Stimulated activated CD8-positive, alpha-beta memory T cell treated with anti-CD3 and anti-CD28 coated beads, Interleukin-7, amount 100 ng/mL, for 1 hour (primary cell): Measurements from ENCODE around the gene ZNF878.
"Not testable (repeated sequence)": the region's sequence is repeated elsewhere in the genome, so short reads cannot be mapped to it uniquely, and the experiment has no call there.

Experiments used
- DNase-seq, 2 donors: peaks; one replicate each; pipeline ENCODE4 v3.0.0-alpha.2; 2020; ENCODE audit warnings: low read depth in 2 of 2

ZNF878 gene

DNA sequence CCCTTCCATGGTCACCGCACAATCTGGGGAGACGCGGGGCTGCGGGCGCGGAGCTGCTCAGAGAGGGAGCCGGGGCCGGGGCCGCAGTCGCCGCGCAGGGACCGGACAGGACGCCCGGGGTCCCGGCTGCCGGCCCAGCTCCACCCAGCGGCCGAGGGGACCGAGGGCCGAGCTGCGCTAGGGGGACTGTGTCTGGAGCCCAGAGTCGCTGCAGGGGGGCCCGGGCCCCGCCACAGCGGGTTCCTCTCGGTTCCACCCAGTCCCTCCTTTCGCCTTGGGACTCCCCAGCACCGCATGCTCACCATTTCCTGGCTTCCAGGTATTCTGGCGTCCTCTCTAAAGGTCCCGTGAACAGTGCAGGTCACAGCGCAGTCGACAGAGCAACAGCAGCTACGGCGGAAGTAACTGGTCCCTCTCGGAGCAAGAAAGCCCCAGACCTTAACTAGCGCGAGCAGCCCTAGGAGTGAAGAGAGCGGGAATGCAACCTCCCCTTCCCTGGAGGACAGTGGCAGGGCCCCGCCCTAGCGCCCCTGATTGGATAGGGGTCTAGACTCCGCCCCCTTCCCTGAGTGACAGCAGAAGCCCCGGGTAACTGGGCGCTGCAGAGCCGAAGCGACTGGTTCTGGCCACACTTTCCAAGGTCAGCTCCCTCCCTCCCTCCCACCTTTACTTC is at the start of gene ZNF878:
Gene ZNF878 (minus strand): TSS at position 465 of the 673 bp plus-strand sequence. CDS start 160 bp downstream, at position 305.
- DNase-seq: no peak

DNA sequence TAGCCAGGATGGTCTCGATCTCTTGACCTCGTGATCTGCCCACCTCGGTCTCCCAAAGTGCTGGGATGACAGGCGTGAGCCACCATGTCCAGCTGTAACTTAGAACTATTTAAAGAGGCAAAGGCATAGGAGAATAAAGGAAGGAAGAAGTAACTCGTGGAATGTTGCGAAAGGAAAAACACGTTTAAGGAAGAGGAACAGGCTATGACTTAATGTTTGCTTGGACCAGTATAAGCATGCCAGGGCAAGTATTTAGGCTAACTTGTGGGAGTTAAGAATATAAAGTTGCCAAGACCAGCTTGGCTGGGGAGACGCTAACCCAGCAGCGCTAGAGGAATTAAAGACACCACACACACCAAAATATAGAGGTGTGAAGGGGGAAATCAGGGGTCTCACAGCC is 45.3 kb upstream of the ZNF878 start:
- DNase-seq: no peak

DNA sequence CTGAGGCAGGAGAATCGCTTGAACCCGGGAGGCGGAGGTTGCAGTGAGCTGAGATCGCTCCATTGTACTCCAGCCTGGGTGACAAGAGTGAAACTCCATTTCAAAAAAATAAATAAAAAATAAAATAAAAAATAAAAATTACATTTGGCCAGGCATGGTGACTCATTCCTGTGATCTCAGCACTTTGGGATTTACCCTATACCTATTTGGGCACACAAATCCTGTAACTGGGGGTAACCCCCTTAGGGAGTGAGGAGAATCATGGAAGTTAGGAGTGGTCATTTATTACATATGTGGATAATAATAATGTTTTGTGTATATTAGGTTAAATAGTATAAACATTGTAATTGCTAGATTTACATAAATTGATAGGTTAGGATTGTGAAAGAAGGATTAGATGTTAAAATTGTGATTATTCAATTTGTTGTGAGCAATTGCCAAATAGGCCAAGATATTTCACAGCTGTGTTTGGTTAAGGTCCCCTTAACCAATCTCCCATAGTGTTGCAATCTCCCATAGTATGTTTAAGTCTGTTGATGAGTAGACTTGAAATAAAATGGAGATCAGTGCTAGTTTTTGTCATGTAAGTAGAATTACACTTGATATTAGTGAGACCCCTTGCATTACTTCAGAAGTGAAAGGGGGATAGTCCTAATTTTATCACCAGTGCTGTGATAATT is 42.5 kb upstream of the ZNF878 start:
- DNase-seq: no peak

DNA sequence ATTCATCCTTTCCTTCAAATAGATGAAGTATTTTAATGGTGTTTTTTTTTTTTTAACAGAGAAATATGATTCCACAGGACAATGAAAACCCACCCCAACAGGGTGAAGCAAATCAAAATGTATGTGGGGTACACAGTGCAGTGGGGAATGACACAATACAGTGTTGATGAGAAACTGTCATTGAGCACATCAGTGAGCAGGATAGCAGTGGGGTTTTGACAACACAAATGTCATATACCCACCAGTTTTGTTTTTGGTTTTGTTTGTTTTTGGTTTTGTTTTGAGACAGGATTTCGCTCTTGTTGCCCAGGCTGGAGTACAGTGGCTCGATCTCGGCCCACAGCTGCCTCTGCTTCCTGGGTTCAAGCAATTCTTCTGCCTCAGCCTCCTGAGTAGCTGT is 41.0 kb upstream of the ZNF878 start:
- DNase-seq: no peak

DNA sequence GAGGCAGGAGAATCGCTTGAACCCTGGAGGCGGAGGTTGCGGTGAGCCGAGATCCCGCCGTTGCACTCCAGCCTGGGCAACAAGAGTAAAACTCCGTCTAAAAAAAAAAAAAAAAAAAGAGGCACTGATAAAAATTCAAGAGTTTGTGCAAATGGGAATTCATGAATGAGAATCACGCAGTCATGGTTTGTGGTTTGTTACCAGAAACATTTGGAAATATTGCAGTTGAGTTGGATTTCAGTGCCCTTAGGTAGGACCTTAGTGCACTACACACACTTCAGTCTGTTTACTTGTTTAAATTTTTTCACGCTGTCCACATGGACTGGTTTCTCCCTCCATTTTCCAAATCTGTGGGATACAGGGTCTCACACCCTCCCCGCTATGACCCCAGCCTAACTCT is 40.2 kb upstream of the ZNF878 start:
- DNase-seq: no peak

DNA sequence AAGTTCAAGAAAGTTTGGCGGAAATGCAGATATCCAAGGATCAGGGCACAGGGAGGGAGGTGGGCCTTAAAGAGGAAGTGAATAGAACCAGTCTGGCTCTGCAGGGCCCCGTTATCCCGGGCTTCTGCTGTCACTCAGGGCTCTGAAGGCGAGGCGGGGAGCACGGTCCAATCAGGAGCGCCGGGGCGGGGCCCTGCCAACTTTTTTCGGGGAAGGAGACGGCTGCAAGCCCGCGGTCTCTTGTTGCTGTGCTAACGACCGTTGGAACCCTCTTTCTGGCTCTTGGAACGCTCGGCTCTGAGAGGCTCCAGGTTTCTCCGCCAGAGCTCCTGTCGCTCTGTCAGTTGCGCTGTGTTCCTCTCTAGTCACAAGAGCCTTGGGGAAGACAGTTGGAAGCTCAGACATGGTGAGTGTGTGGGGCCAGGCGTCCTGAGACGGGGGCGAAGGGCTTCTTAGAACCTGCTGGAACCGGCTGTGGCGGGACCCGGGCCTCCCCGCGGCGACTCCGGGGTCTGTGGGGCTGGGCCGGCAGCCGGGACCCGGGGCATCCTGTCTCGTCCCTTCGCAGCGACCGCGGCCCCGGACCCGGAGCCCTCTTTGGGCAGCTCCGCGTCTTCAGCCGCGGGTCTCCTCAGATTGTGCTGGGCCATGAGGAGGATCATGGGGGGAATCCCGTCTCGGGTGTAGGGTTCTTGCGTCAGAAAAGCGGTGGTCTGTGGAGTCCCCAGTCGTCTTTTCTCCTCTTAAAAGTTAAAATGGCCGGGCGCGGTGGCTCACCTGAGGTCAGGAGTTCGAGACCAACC is 39.5 kb upstream of the ZNF878 start:
- peak; percentile 2 to 13 for DNase-seq

DNA sequence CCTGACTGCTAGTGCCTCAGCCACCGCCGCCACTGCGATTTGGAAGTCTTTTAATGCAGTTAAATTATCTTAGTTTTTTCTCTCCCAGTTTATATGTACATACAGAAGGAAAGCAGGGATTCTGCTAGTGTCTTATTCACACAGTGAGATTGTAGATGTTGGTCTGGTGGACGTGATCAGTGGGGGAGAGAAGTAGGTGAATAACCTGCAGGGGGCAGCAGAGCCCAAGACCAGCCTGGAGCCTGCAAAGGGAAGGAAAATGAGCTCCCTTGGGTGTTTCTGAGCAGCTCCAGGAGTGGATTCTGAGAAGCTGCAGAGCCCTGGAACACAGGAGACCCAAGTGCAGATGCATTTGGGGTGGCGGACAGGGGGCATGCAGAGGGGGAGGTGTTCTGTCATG is 38.0 kb upstream of the ZNF878 start:
- peak; percentile 6 to 19 for DNase-seq

DNA sequence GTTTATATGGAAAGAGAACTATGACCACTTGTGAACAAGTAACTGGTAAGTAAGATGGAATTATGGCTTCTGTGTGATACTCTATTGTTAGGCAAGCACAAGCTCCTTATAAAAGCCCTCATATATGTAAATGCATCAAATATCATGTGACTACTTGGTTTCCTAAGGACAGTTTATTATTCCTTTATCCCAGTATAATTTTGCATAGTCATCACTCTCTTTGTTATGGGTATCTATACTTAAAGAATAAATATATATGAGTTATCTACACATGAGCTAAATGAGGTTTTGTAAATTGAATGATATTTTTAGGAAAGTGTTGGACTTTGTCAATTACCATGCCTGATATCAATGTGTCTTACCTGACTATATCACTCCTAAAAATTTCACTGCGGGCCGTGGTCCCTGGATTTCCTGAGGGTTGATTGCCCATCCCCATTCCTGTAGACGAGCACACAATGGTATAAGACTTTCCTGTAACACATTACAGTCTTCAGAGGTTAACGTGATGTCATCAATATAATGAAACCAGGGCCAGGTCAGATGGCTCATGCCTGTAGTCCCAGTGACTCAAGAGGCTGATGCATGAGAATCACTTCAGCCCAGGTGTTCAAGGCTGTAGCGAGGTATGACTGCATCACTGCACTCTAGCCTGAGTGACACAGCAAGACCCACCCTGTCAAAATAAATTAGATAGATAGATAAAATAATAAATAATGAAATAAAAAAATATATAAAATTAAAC is 32.5 kb upstream of the ZNF878 start:
- no peak for DNase-seq

DNA sequence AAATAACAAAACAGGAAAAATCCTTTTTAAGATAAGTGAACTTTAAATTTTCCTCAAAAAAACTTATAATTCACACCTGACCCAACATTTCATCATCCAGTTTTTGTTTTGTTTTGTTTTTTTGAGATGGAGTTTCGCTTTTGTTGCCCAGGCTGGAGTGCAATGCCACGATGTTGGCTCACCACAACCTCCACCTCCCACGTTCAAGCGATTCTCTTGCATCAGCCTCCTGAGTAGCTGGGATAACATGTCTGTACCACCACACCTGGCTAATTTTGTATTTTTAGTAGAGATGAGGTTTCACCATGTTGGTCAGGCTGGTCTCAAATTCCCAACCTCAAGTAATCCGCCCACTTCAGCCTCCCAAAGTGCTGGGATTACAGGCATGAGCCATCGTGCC is 30.6 kb upstream of the ZNF878 start:
- DNase-seq: not testable (repeated sequence)

DNA sequence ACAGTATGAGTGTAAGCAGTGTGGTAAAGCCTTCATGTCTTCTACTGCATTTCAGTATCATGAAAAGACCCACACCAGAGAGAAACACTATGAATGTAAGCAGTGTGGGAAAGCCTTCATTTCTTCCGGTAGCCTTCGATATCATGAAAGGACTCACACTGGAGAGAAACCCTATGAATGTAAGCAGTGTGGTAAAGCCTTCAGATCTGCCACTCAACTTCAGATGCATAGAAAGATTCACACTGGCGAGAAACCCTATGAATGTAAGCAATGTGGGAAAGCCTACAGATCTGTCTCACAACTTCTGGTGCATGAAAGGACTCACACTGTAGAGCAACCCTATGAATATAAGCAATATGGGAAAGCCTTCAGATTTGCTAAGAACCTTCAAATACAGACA is 24.6 kb upstream of the ZNF878 start:
- no peak for DNase-seq

DNA sequence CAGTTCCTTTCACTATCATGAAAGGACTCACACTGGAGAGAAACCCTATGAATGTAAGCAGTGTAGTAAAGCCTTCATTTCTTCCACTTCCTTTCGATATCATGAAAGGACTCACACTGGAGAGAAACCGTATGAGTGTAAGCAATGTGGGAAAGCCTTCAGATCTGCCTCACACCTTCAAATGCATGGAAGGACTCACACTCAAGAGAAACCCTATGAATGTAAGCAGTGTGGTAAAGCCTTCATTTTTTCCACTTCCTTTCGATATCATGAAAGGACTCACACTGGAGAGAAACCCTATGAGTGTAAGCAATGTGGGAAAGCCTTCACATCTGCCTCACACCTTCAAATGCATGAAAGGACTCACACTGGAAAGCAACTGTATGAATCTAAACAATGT is 23.6 kb upstream of the ZNF878 start:
- DNase-seq: not testable (repeated sequence)

DNA sequence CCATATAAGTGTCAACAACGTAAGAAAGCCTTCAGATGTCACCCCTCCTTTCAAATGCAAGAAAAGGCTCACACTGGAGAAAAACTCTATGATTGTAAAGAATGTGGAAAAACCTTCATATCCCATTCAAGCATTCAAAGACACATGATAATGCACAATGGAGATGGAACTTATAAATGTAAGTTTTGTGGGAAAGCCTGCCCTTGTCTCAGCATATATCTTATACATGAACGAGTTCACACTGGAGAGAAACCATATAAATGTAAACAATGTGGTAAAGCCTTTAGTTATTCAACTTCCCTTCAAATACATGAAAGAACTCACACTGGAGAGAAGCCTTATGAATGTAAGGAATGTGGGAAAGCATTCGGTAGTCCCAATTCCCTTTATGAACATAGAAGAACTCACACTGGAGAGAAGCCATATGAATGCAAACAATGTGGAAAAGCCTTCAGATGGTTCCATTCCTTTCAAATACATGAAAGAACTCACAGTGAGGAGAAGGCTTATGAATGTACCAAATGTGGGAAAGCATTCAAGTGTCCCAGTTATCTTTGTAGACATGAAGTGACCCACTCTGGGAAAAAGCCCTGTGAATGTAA is 22.9 kb upstream of the ZNF878 start:
- no peak for DNase-seq

DNA sequence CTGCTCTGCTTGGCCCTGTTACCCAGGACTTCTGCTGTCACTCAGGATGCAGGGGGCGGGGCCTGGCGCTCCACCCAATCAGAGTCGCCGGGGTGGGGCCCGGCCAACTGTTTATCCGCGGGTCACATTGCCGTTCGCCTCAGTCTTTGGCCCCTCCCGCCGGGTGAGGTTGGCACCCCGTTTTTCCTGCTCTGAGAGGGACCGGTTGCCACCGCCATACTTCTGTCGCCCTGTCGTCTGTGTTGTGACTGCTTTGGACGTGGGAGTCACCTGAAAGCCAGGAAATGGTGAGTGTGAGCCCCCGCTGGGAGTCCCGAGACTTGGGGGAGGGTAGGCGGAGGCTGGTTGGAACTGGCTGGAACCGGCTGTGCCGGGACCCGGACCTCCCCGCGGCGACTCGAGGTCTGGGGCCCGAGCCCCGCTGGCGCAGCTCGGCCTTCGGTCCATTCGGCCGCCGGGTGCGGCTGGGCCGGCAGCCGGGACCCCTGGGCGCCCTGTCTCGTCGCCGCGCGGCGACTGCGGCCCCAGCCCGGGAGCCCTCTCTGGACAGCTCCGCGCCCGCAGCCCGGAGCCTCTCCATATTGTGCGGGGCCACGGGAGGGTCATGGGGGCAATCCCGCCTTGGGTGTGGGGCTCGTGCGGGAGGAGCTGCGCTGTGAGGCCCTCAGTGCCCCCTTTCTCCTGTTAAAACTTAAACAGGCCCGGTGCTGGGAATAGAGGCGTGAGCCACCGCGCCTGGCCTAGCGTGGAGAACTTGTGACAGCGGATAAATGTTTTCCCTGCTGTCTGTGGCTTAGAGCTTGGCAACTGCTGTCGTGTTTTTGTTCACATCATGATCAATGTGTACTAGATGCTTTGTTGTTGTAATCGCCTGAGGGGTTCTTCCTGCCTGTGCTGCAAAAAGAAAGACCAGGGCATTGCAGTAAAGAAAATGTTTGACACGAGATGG is 12.1 kb upstream of the ZNF878 start, which contains the start of gene ZNF844:
Gene ZNF844 (plus strand): TSS at position 142 of the 949 bp plus-strand sequence. CDS start 143 bp downstream, at position 285.
- DNase-seq: peak; percentile 37 to 46

DNA sequence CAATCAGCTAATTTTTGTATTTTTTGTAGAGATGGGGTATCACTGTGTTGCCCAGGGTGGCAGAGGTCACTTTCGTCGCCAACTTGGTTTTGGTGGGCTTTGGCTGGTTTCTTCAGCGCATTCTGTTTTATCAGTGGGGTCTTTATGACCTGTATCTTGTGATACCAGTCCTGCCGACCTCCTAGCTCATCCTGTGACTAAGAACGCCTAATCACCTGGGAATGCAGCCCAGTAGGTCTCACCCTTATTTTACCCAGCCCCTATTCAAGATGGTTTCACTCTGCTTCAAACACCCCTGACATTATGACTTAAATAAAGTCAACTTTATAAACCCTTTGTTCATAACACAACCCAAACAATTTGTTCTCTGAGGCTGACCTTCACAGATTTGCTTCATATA is 3.0 kb upstream of the ZNF878 start:
- no peak for DNase-seq

DNA sequence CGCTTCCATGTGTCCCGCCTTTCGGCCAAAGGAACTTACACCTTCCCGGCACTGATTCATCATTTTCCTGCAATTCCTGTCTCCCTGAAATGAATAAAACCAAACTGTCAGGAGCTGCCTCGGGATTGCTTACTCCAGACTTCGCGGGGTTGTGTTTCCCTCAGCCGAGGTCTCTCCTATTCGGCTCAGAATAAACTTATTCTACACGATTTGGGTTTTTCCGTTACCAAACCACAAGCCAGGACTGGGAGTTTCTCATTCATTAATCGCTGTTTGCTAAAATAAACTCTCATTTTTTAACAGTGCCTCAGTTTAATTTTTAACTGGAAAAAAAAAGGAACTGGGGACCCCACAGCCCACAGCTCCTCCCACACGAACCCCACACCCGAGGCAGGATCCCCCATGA is 667 bp downstream of the ZNF878 start:
- no peak for DNase-seq

DNA sequence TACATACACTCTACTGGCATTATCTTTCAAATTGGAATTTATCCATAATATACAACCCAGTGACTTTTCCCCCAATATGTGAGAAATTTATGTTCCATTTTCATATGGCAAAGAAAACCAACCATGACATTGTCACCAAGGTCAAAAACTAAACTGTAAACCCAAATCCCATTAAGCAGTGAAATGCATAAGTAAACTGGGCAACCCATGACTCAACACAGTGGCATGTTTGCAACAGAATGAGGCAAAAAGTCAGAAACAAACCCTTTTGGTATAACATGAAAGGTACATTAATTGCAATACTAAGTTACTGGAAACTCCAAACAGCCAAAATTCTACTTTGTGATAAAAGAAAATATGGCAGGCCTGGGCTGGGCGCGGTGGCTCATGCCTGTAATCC is 4.9 kb downstream of the ZNF878 start:
- no peak for DNase-seq

DNA sequence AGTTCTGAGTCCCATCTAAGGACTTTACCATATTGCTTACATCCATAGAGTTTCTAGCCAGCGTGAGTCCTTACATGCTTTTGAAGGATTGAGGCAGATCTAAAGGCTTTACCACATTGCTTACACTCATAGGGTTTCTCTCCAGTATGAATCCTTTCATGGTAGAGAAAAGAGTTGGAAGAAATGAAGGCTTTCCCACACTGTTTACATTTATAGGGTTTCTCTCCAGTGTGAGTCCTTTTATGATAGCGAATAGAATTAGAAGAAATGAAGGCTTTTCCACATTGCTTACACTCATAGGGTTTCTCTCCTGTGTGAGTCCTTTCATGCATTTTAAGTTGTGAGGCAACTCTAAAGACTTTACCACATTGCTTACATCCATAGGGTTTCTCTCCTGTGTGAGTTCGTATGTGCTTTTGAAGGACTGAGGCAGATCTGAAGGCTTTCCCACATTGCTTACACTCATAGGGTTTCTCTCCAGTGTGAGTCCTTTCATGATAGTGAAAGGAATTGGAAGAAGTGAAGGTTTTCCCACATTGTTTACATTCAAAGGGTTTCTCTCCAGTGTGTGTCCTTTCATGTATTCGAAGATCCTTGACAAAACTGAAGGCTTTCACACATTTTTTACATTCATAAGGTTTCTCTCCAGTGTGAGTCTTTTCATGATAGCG is 8.9 kb downstream of the ZNF878 start:
- no peak for DNase-seq

DNA sequence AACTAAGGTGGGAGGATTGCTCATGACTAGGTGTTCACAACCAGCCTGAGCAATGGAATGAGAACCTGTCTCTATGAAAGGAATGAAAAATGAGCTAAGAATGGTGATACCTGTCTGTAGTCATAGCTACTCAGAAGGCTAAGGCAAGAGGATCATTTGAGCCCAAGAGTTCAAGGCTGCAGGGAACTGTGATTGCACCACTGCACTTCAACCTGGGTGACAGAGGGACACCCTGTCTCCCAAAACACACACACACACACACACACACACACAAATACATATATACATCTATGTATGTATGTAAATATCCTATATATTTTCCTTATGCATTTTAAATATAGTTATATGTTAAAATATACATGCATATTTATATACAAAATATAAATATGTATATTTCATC is 9.9 kb downstream of the ZNF878 start:
- DNase-seq: no peak

DNA sequence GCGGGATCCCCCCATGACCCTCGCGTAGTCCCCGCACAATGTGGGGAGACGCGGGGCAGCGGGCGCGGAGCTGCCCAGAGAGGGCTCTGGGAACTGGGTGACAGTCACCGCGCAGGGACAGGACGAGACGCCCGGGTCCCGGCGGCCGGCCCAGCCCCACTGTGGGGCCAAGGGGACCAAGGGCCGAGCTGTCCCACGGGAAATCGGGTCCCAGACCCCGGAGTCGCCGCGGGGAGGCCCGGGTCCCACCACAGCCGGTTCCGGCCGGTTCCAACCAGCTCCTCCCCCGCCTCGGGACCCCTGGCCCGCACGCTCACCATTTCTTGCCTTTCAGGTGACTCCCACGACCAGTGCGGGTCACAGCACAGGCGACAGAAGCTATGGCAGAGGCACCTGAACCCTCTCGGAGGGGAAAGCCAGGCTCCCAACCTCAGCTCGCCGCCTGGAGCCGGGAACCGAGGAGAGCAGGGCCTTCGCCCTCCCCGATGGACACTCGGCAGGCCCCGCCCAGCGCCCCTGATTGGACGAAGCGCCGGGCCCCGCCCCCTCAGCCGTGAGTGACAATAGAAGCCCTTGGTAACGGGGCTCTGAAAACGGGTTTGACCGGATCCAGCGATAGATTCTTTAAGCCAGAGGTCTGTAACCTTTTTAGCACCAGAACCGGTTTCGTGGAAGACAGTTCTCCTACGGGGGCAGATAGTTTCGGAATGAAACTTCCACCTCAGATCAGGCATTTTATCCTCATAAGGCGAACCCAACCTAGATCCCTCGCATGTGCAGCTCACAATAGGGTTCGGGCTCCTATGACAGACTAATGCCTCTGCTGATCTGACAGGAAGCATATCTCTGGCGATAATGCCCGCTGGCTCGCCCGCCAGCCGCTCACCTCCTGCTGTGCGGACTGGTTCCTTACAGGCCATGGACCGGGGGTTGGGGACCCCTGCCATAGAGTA is 17.3 kb downstream of the ZNF878 start, which contains the start of gene ZNF433:
Gene ZNF433 (minus strand): TSS at position 460 of the 953 bp plus-strand sequence. CDS start 140 bp downstream, at position 320.
- peak; percentile 25 to 44 for DNase-seq
